ENCODE results near the gene MARCO.

- TF ChIP-seq CTCF (IDR thresholded peaks at IDR 0.05; ENCODE audit: control extremely low read depth in 1 of 3, insufficient read depth in 1 of 3, low read depth in 1 of 3, low read length in 3 of 3) = no peak
- TF ChIP-seq RXRA (IDR thresholded peaks at IDR 0.05; ENCODE audit: insufficient read depth, low read depth, low read length) = no peak
- no peak for TF ChIP-seq SP1 (IDR thresholded peaks at IDR 0.05; ENCODE audit: low read depth, low read length)
- no peak for TF ChIP-seq MAX (IDR thresholded peaks at IDR 0.05)
These were observed 19.7 kb upstream of the MARCO start for GRCh38 chr2:118922254-118922653.

Data from H1 (cell line).